Subcutaneous abdominal adipose tissue (tissue), 5 donors: ENCODE results near the gene CDH5.

Experiments used
- H3K27ac ChIP-seq: one replicate; pipeline ENCODE4 v1.7.0; 2013; ENCODE audit warnings: low read depth, mild to moderate bottlenecking, inconsistent platforms, low read length, moderate library complexity
- H3K27me3 ChIP-seq, 5 donors: one replicate each; pipeline ENCODE4 v1.7.0; 2013; ENCODE audit warnings: low read length in 5 of 5, inconsistent platforms in 1 of 5; ENCODE audit not compliant: control insufficient read depth in 5 of 5, insufficient read depth in 4 of 5
- H3K36me3 ChIP-seq, 5 donors: one replicate each; pipeline ENCODE4 v1.7.0; 2013; ENCODE audit warnings: low read length in 5 of 5; ENCODE audit not compliant: control insufficient read depth in 5 of 5, insufficient read depth in 5 of 5
- H3K4me1 ChIP-seq, 5 donors: one replicate each; pipeline ENCODE4 v1.7.0; 2013; ENCODE audit warnings: low read length in 5 of 5, mild to moderate bottlenecking in 3 of 5, moderate library complexity in 1 of 5; ENCODE audit not compliant: control insufficient read depth in 5 of 5, insufficient read depth in 5 of 5
- H3K4me3 ChIP-seq, 5 donors: one replicate each; pipeline ENCODE4 v1.7.0; 2013; ENCODE audit warnings: low read length in 5 of 5, low read depth in 1 of 5
- H3K9ac ChIP-seq, 5 donors: one replicate each; pipeline ENCODE4 v1.7.0; 2013; ENCODE audit warnings: low read length in 5 of 5, mild to moderate bottlenecking in 4 of 5, moderate library complexity in 3 of 5
- H3K9me3 ChIP-seq, 5 donors: one replicate each; pipeline ENCODE4 v1.7.0; 2013; ENCODE audit warnings: low read length in 5 of 5; ENCODE audit not compliant: control insufficient read depth in 5 of 5
- donor health status: healthy.
- donor health status: healthy.
- donor health status: healthy.
- donor health status: healthy.
- donor health status: healthy.

The CDH5 gene

DNA sequence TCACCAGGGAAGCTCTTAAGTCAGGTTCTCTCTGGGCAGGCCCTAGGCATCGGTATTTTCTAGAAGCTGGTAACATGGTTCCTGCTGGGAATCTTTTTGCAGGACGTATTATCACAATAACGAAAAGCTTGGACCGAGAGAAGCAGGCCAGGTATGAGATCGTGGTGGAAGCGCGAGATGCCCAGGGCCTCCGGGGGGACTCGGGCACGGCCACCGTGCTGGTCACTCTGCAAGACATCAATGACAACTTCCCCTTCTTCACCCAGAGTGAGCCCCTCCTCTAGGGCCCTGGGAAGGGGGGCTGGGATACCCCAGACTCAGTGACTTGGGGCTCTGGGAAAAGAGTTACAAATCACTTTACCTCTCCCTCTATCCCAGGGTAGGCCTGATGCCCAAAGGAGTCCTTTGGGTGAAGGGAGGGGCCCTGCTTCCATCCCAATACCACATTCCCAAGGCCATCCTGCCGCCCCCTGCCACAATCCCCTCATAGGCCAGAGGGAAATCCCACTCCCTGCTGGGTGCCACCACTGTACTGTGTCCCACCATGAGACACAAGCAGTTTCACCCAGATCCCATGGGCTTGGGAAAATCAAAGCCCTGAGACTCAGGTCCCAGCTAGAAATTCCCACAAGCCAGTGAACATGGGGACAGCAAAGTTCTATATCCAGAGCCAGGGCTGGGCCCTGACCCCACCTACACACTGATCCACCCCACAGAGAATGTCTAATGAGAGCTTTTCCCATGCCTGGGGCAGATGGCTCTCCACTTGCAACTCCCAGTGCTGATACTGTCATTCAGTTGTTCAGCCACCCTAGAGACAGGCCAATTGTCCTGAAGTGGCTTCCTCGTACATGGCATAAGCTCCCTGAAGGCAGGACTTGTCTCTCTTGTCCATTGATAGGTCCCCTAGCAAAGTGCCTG, 23.0 kb downstream of the CDH5 start:
- Histone ChIP-seq H3K27me3 (no peaks in the 10 kb centered on the region), H3K36me3 (peaks cover 0 to 57% (median 37%) of the 10 kb centered on the region in 5 donors), H3K4me3 (no peak overlapping the region), H3K9me3 (no peaks in the 10 kb centered on the region), H3K27ac (no peak overlapping the region), H3K9ac (no peak overlapping the region), H3K4me1 (peaks cover 0 to 44% (median 4%) of the 10 kb centered on the region in 5 donors)

DNA sequence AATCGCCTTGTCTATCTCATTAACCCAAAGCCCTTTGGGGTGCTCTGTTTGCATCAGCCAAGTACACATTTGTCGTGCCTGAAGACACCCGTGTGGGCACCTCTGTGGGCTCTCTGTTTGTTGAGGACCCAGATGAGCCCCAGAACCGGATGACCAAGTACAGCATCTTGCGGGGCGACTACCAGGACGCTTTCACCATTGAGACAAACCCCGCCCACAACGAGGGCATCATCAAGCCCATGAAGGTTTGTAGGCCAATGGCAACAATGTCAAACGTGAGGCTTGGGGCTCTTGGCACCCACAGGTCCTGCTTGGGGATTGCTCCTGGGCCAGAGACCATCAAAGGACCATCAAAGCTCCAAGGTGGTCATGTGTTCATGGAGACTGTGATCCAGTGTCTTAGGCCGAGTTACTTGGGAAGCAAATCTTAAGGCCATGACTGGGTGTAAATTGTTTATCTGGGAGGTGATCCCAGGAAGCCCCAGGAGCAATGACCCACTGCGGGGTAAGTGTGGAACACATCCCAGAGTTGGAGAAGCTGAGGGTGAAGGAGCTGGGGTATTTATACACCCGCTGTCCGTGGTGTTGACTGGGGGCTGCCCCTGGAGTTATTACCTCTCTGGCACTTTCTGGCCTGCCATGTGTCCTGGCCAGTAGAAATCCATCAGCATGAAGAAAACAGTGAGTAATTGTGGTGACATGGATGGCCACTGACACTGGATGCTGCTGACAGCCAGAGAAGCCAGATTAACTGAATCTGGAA, 24.0 kb downstream of the CDH5 start:
- no peak overlapping the region for H3K27ac ChIP-seq
- peaks cover 0 to 37% (median 4%) of the 10 kb centered on the region in 5 donors for H3K4me1 ChIP-seq
- H3K27me3 ChIP-seq, result no peaks in the 10 kb centered on the region
- no peaks in the 10 kb centered on the region for H3K9me3 ChIP-seq
- H3K4me3 ChIP-seq, result no peak overlapping the region
- no peak overlapping the region for H3K9ac ChIP-seq
- peaks cover 0 to 57% (median 38%) of the 10 kb centered on the region in 5 donors for H3K36me3 ChIP-seq

DNA sequence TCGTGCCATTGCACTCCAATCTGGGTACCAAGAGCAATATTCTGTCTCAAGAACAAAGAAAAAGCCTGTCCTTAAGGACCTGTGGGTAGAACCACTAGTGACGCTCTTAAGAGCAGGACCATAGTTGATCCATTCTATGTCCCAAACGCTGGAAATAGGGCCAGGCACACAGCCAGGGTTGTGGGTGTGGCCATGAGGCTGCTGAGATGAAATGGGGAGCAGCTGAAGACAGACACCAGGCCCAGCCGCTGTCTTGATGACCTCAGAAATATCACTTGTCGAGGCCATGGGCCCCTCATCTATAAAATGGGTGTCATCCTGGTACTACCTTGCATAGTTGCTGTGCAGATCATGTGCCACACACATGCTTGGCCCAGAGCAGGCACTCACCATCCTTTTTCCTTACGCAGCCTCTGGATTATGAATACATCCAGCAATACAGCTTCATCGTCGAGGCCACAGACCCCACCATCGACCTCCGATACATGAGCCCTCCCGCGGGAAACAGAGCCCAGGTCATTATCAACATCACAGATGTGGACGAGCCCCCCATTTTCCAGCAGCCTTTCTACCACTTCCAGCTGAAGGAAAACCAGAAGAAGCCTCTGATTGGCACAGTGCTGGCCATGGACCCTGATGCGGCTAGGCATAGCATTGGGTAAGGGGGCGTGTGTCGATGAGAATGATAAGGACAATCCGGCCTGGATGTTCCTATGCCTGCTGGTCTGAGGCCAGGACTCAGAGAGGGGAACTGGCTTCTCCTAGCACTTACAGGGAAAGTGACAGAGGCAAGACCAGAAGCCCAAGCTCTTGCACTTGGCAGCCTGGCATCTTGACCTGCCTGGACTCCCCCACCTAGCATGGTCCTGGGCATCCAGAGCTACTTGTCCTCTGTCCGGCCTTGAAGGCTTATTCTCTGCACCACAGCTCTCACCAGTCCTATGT, 25.5 kb downstream of the CDH5 start:
- Histone ChIP-seq H3K9me3 (no peaks in the 10 kb centered on the region), H3K36me3 (peaks cover 0 to 61% (median 38%) of the 10 kb centered on the region in 5 donors), H3K27ac (no peak overlapping the region), H3K4me1 (peaks cover 0 to 26% (median 2%) of the 10 kb centered on the region in 5 donors), H3K27me3 (no peaks in the 10 kb centered on the region), H3K4me3 (no peak overlapping the region), H3K9ac (no peak overlapping the region)

DNA sequence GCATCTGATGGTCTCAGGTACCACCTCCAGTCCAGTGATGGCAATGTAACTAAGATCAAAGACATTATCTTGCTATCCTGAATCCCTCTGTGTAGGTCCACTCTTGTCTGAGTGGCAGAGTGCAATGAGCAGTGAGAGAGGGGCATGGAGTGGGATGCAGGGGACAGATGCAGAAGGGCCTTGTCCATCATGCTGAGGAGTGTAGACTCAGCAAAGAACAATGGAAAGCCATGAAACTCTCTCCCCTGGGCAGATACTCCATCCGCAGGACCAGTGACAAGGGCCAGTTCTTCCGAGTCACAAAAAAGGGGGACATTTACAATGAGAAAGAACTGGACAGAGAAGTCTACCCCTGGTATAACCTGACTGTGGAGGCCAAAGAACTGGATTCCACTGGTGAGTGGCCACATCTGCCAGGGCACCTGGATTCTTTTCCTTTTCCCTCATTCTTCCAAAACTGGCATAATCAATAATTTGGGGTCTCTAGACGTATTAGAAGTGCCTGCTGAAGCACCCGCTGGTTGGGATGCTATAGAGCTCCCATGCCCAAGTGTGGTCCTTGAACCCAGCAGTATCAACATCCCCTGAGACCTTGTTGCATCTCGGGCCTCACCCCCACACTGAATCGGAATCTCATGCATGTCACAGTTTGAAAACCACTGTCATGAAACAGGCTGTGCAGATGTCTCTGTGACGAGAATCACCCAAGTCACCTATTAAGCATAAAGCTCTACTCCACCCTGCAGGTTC, 29.5 kb downstream of the CDH5 start:
- H3K27ac ChIP-seq, result no peak overlapping the region
- no peaks in the 10 kb centered on the region for H3K9me3 ChIP-seq
- peaks cover 0 to 45% (median 38%) of the 10 kb centered on the region in 5 donors for H3K36me3 ChIP-seq
- no peak overlapping the region for H3K4me3 ChIP-seq
- peaks cover 0 to 3% (median 0%) of the 10 kb centered on the region in 5 donors for H3K27me3 ChIP-seq
- H3K4me1 ChIP-seq, result peaks cover 0 to 40% (median 7%) of the 10 kb centered on the region in 5 donors
- H3K9ac ChIP-seq, result no peak overlapping the region

DNA sequence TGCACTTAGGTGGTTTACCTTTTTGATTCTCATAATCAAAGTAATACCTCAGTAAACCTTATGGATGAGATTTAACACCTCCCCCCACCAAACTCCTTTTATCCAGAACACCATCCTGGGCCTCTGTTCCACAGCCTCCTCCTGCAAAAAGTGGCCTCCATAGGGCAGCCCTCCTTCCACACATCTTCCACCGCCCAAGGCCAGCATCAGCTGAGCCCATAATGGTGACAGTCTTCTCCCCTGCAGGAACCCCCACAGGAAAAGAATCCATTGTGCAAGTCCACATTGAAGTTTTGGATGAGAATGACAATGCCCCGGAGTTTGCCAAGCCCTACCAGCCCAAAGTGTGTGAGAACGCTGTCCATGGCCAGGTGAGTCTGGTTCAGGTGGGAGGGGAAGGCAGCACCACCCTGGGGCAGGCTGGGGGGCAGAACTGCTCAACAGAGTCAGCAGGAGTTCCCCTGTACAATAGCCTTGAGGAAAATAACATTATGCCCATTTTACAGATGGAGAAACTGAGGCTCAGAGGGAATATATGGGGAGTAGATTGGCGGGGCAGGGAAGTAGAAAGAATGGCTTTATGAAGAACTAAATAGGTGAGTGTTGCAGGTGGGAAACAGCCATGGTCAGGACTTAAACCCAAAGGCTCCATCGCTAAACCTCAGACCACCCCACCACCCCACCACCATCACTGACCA, 31.4 kb downstream of the CDH5 start:
- Histone ChIP-seq H3K27me3 (peaks cover 0 to 3% (median 2%) of the 10 kb centered on the region in 5 donors), H3K4me1 (peaks cover 0 to 41% (median 7%) of the 10 kb centered on the region in 5 donors), H3K9me3 (no peaks in the 10 kb centered on the region), H3K36me3 (peaks cover 0 to 43% (median 24%) of the 10 kb centered on the region in 5 donors), H3K9ac (no peak overlapping the region), H3K27ac (no peak overlapping the region), H3K4me3 (no peak overlapping the region)

DNA sequence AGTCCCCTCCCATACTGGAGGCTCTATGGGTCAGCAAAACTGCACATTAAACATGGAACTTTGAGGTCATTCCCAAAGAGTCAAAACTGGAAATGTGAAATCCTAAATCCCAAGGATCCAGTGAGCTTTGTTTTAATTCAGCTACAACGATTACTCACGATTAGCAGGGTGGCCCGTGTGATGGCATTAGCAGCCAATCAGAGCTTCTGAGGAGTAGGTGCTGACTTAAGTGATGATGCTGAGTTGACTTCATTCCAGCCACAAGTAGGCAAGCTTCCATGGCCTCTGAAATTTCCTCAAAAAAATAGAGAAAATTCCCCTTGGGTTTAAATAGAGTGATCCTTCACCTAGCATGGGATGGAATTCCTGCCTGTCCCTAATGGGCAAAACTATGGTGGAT, 32.5 kb downstream of the CDH5 start:
- H3K27ac ChIP-seq, result peak overlapping the region; percentile 63
- peaks cover 0 to 50% (median 33%) of the 10 kb centered on the region in 5 donors for H3K36me3 ChIP-seq
- H3K27me3 ChIP-seq, result peaks cover 0 to 3% (median 2%) of the 10 kb centered on the region in 5 donors
- H3K4me1 ChIP-seq, result peaks cover 0 to 45% (median 7%) of the 10 kb centered on the region in 5 donors
- H3K9ac ChIP-seq, result no peak overlapping the region
- H3K9me3 ChIP-seq, result no peaks in the 10 kb centered on the region
- H3K4me3 ChIP-seq, result no peak overlapping the region

DNA sequence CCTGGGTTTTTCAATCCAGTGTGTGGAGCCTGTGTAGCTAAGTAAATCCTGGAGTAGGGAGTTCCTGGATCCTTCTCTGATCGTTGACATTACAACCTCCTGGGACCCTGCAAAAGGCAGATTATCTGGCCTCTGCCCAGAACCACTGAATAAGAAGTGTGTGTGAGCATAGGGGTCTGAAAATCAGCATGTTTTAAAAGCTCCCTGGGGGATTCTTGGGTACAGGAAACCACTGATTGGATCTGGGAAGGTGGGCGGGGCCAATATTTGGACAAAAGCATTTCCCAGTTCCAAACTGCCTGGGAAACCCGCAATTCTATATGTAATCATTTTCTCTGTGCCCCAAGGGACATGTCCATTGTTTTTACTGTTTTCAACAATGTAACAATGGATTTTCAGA, 33.4 kb downstream of the CDH5 start:
- Histone ChIP-seq H3K27ac (peak overlapping the region; percentile 63), H3K36me3 (peaks cover 0 to 54% (median 37%) of the 10 kb centered on the region in 5 donors), H3K9ac (no peak overlapping the region), H3K27me3 (peaks cover 0 to 3% (median 2%) of the 10 kb centered on the region in 5 donors), H3K9me3 (peaks cover 0 to 2% (median 0%) of the 10 kb centered on the region in 5 donors), H3K4me3 (no peak overlapping the region), H3K4me1 (peaks cover 0 to 45% (median 7%) of the 10 kb centered on the region in 5 donors)

DNA sequence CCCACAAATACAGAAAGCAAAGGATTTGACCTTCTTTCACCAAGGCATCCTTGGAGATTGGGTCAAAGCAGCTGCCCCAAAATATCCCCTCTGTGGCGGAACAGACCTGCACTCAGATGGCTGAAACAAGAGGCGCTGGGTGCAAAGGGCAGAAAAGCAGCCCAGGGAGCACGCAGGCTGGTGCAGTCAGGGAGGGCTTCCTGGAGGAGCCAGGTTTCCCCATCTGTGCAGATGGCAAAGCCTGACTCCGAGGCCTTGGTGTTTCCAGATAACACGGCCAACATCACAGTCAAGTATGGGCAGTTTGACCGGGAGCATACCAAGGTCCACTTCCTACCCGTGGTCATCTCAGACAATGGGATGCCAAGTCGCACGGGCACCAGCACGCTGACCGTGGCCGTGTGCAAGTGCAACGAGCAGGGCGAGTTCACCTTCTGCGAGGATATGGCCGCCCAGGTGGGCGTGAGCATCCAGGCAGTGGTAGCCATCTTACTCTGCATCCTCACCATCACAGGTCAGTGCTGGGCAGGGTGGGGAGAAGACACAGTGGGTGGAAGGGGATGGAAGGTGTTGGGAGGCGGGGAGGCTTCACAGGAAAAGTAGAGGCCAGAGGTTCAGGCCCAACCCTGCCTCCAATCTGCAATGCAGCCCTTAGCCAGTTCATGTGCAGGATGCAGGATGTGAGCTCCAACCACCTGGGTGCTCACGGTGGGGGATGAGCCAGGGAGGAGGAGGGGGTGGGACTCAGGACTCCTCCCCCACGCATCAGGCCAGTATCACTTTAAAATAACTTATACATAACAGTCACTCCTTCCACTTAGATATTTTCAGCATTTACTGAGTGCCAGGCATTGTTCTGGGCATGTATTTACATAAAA, 34.3 kb downstream of the CDH5 start:
- peaks cover 0 to 5% (median 0%) of the 10 kb centered on the region in 5 donors for H3K9me3 ChIP-seq
- H3K36me3 ChIP-seq, result peaks cover 0 to 52% (median 35%) of the 10 kb centered on the region in 5 donors
- peak overlapping the region; percentile 54 for H3K27ac ChIP-seq

More for the DNA sequence above, 34.3 kb downstream of the CDH5 start:
- peaks cover 0 to 3% (median 2%) of the 10 kb centered on the region in 5 donors for H3K27me3 ChIP-seq
- peaks cover 0 to 44% (median 7%) of the 10 kb centered on the region in 5 donors for H3K4me1 ChIP-seq
- H3K9ac ChIP-seq, result peak overlapping the region in 1 of 5 donors; percentile 18
- no peak overlapping the region for H3K4me3 ChIP-seq
